Karpas-422 (cell line): Measurements from ENCODE around the gene FANK1. TPM values are rescaled to one million over a fixed set of nuclear protein-coding genes. Genes with fewer than 3 reads are reported as not detected.

Source experiments
- small RNA-seq: library from RNA; depleted of rRNA; stranded (forward); fragments of <200 nt; gene quantifications from one replicate; pipeline ENCODE3, GENCODE V24; 2014
- total RNA-seq: library from RNA; depleted of rRNA; stranded (reverse); fragments of >200 nt; shearing (Covaris generic); gene quantifications from 2 replicates; pipeline ENCODE4 v1.2.3, GENCODE V29; 2014; ENCODE audit warnings: low replicate concordance; rRNA removed

FANK1 gene
- total RNA-seq, 1 experiment from 2014 or later, result not detected

Small RNA genes lying within 50 kb of the gene (small RNA-seq; reads per million reads assigned to genes)
- gene GNG10P1, result not detected
- gene RF00017, result not detected
- not detected for gene RNU2-42P

Other genes with a start within 250 kb of the FANK1 start
- gene TEX36, start 213.4 kb upstream of the FANK1 start, total RNA-seq, result not detected in 2 replicates
- gene EDRF1, start 176.9 kb upstream of the FANK1 start, total RNA-seq, result 26.5 and 63.3 TPM in 2 replicates
- gene MMP21, start 120.7 kb upstream of the FANK1 start, total RNA-seq, result not detected in 2 replicates
- gene UROS, start 73.3 kb upstream of the FANK1 start, total RNA-seq, result 61.1 and 79.7 TPM in 2 replicates
- gene BCCIP, start 73.0 kb upstream of the FANK1 start, total RNA-seq, result 27.9 and 30.1 TPM in 2 replicates
- not detected in 2 replicates for gene DHX32, start 15.3 kb upstream of the FANK1 start, total RNA-seq